ENCODE measurements around the gene GULP1. TPM values are rescaled to one million over a fixed set of nuclear protein-coding genes. Genes with fewer than 3 reads are reported as not detected.
A peak's percentile ranks its signal among the peaks of the same experiment; 100 is the strongest.

The GULP1 gene, protein sequence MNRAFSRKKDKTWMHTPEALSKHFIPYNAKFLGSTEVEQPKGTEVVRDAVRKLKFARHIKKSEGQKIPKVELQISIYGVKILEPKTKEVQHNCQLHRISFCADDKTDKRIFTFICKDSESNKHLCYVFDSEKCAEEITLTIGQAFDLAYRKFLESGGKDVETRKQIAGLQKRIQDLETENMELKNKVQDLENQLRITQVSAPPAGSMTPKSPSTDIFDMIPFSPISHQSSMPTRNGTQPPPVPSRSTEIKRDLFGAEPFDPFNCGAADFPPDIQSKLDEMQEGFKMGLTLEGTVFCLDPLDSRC
- 10.7 and 24.0 TPM in 2 replicates for total RNA-seq

DNA sequence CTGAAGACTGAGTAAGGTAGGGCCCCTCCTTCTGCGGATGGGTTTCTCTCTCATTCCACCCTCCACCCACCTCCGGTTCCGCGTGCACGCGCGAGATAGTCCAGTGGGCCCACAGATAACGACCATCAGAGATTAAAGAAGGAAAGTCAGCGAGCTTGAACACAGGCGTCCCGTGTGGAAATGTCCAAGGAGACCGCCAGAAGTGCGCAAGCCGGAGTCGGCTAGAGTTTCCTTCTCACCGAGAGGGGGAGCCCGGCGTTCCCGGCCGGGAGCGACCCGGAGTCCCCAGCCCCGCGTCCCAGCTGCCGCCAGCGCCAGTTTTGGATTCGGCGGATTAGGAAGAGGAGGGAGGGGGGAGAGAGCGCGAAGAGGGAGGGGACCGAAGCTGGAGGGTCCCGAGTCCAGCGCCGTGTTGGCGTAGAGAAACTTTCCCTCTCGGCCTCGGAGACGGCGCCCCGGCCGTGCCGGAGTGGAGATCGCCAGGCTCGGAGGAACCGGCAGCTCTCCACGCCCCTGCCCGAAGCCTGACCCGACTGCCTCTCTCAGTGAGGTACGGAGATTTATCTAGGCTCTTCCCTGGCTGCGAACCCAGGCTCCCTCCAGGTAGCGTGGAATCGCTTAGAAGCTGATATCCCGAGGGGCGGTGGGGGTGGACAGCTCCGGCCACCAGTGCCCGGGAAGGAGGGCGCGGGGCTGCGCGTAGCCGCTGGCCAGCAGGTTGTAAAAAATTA, at the start of gene GULP1:
GULP1 (plus strand) TSS at position 258 of the 731 bp plus-strand sequence. CDS start 185,829 bp downstream, outside the sequence.

Small RNA genes lying within 50 kb of the gene (small RNA-seq; reads per million reads assigned to genes)
- gene MIR561 (1.9 reads per million, percentile 78 among the genes with 10 or more reads in this experiment), gene RNA5SP114 (not detected)

Measured in subcutaneous preadipocyte (primary cell).